AG08395 (cell line): ENCODE data around the gene ADGRF1.
"Not testable (repeated sequence)": the region's sequence is repeated elsewhere in the genome, so short reads cannot be mapped to it uniquely, and the experiment has no call there.

Experiments used
- DNase-seq: peaks from one replicate; pipeline ENCODE4 v3.0.0; 2012; ENCODE audit warnings: mixed read lengths, low spot score

The ADGRF1 gene

DNA sequence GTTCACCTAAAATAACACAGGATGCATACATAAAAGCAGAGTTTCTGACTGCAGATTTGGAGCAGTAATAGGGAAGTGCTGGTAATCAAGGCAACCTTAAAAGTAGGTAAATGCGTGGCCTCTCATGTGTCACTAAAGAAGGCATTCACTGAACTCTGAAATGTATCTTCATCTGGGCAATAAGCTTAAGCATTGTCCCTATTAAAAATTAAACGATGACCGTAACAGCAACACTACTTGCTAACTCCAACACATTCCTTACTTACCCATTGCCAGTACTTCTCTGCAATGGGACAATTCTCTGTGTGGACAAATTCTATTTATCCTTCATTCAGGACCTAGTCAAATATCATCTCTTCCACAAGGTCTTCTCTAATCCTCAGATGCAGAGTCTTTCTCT, 19.9 kb downstream of the ADGRF1 start:
- DNase-seq = no peak

DNA sequence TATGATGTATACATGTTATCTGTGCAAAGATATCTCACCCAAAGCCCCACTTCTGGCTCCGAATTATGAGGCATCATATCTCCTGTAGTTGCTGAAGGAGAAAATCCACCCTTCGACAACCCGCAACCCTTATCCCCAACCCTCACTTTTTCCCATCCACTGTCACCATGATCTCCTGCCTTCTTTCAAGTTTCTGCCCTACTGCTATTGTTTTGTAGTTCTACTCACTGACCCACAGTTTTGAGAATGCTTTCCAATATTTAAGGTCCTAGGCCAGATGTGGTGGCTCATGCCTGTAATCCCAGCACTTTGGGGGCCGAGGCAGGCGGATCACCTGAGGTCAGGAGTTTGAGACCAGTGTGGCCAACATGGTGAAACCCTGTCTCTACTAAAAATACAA, 22.2 kb downstream of the ADGRF1 start:
- no peak for DNase-seq

DNA sequence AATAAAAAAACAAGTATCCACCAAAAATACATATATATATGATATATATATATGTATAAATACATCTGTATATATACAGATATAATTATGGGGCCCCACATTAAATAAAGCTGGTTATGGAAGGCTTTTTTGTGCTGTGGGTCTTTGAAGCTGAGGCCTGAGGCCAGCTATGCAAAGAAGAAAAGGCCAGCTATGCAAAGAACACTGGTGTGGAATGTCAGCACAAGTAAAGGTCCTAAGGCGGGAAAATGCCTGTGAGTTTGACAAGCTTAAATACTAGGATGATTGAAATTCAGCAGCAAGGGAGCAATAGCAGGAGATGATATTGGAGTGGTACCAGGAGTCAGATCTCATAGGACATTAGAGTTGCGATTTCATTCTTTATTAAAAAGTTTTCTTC, 25.2 kb downstream of the ADGRF1 start:
- no peak for DNase-seq

DNA sequence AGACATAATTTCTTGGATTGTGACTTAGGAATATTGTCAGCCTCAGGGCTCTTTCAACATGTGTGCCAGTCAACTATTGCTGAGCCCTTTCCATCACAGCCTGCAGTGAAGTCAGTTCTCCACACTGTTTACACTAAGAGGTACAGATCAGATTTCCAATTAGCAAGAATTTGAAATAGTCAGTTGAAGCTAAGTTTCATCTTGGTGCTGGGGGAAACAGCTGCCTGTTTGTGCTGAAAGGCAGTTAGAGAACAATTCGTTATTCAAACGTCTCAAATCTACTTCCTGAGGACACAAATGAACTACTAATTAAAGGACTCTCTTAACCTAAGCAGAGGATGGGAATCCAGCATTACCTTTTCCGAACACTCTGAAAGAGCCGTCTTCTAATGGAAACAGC, 25.9 kb downstream of the ADGRF1 start:
- DNase-seq = no peak

DNA sequence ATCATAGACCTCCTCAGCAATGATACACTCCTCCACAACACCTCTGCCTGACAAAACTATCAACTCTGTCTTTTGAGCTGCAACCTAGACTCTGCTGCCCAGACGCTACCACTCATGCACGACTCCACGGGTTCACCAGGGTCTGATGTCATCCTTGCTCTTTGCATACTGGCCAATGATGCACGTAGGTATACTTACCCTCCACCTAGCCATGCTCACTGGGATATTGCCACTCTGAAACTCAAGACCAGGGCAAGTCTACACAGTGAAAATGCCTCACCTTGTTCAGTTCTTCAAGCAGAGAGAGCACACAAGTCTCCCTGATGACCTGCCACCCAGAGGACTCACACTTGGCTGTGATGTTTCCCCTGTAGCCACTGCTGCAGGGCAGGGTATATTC, 27.7 kb downstream of the ADGRF1 start:
- no peak for DNase-seq

DNA sequence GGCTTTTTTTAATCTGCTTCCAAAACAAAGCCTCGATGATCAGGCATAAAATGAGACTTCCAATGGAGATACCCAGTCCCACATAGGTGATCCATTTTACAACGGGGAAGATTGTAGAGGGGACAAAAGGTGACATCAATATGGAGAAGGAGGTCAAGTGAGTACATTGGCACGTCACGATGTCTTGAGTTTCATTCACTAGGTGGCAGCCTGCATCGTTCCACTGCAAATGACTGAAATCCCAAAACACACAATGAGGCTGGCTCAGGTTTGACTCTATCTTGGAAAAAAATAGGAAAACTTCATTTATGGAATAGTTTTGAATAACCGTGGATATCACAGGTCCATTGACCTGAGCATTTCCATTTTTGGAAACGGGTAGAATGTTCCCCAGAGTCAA, 32.5 kb downstream of the ADGRF1 start:
- no peak for DNase-seq

DNA sequence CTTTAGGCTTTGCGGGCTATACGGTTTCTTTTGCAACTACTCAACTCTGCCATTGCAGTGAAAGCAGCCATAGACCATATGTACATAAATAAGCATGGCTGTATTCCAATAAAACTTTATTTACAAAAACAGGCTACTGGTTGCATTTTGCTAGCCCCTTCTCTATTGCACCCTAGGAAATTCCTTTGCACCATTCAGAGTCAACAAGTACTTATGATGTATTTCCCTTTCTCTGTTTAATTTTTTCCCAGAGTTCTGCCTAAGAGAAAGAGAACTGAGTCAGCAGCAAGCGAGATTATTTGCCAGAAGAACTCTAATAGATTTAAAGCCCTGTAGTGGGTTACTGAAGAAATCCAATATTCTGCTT, 33.8 kb downstream of the ADGRF1 start:
- DNase-seq = no peak

DNA sequence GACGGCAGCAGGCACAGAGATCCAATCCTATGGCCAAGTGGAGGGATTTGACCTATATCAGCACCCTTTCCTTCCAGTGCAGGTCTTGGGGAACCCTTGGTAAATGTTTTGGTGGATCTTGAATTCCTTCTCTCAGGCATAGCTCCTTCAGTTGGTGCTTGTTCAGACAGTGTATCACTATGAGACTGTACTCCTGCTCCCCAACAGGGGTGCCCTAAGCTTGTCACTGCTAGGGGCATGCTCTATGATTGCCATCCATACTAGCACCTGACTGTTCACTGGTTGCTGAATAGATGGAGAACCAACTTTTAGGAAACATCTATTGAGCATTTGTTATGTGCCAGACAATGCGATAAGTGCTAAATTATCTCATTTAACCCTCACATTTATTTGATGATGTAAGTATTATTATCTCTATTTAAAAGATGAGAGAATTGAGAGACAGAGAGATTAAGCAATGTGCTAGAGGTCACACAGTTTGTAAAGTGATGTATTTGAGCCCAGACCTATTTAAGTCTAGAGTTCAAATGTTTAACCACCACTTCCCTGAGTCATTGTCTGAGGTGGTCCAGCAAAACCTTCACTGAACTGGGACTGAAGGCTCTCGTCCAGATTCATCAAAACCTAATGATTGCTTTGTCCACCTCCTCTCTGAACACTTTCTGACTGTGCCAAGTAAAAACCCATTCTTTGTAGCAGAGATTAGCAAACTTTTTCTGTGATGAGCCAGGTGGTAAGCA, 34.3 kb downstream of the ADGRF1 start:
- DNase-seq = no peak

DNA sequence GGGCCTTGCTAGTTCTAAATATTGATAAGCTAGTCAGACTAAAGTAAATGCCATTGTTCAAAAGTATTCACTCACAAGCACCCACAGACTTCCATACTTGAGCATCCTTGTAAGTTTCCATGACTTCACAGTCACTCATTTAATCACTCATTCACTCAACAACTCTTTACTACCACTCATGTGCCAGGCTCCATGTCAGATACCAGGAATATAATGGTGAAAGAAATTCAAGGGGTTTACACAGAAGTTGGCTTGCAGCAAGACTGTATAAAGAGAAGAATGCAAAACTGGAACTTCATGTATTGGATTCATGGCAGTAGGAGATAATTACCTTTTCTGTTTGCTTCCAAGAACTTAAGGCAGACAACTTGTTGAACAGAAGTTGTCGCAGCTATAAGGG, 36.6 kb downstream of the ADGRF1 start:
- no peak for DNase-seq

DNA sequence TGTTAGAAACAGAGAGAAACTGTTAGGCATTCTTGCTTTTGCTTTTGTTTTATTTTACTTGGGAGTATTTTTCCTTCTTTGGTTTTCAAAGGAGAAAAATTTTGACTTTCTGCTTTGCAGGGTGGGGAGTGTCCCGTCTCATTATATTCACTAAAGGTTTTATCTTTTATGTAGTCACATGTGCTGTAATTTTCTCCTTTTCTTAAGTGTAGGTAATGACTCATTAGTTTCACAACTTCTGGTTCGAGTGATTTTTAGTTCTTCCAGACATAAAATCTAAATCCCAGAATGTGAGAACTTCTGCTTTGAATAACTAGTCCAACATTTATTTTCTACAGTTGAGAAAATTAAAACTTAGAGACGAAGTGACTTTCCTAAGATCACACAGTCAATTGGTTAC, 37.7 kb downstream of the ADGRF1 start:
- DNase-seq = no peak

DNA sequence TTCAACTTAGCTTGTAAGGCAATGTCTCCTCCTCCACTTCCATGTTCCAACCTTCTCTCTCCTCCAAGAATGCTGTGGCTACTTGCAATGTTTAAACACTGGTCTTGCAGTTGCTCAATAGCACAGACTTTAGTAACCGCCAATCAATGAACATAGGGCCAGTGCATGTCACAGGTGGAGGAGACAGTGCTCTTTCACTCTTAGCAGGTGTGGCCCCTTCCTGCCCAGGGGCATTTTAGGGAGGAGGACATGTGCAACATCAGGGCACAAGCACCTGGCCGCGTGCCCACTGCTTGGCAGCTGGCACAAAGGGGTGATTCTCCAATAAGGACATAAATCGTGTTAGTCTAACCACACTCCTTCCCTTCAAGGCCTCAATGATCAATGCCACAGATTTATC, 41.3 kb downstream of the ADGRF1 start:
- DNase-seq = no peak

DNA sequence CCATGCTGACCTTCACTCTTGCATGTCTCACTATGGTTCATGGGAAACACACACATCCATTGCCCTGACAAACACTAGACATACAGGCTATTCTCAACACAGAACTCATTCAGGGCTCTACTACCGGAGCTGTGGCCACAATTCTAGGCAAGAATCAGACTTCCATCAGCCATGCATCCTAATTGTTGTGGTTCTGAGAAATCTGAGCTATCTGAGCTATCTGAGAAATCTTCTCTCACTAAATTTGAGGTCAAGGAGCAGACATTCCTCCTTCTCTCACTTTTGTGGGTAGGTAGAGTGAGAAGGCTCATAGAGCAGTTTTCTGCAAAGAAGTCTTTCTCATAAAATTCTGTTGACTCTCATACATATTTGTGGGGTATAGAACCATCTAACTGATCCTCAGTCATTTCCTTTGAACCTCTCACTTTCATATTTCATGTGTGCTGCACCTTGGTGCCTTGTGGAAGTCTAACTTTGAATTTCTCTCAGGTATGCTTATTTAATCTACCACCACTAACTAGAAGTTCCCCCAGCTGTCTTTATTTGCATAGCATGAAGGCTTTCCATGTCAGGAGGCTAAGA, 43.6 kb downstream of the ADGRF1 start:
- no peak for DNase-seq

DNA sequence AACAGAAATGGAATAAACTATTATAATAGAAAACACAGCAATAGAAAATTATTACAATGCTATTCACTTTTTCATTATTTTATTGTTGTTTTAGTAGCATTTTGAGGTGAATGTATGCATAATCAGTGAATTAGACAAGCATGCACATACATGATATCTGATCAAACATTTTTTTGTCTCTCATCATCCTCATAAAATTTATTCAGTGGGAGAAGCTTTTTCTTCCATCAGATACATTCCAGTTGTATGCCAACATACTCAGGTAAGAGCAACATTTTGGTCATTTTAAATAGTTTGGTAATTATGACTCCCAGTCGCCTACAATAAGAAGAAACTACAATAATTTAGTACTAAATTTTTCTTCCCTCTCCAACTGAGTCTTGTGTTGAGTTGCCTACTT, 44.5 kb downstream of the ADGRF1 start:
- no peak for DNase-seq

DNA sequence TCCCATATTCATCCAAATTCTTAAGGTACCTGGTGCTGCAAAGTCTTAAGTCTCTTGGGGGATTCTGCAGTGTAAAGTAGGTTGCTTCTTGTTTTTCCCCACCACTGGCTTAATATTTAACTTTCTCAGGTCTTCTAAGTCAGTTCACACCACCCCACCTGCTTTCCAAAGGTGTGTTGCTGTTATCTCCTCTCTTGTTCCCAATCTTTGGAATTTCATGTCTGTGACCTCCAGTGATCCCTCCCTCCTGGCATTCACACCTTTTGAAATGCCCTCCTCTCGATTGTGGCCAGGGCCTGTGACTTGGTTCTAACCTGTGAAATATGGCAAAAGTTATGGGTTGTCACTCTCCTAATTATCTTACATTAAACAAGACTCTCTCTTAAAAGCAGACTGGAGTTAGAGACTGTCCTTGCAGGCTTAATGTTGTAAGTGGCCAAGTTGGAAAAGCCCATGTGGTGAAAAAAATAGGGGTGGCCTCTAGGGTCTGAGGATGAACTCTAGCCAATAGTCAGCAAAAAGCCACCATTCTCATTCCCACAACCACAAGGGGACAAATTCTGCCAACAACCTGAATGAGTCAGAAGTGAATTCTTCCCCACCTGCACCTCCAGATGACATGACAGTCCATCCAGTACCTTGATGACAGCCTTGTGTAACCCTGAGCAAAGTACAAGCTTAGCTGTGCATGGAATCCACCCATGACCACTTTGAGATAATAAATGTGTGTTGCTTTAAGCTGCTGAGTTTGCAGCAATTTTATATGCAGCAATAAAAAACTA, 45.1 kb downstream of the ADGRF1 start:
- DNase-seq = no peak

DNA sequence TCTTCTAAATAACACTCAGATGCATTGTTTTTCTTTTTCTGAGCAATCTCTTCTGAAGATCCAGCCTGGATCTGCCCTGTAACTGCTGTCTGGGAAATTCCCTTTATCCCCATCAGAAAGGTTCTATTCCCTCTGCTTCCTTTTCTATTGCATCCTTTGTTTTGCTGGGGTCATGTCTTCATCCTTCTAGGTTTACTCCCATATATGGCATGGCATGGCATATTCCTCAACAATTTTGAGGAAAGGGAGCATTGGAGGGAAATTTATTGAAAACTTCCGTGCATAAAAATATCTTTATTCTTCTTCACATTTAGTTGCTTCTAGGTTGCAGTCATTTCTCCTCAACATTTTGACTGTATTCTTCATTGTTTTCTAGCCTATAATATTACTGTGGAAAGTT, 47.2 kb downstream of the ADGRF1 start:
- DNase-seq = no peak

DNA sequence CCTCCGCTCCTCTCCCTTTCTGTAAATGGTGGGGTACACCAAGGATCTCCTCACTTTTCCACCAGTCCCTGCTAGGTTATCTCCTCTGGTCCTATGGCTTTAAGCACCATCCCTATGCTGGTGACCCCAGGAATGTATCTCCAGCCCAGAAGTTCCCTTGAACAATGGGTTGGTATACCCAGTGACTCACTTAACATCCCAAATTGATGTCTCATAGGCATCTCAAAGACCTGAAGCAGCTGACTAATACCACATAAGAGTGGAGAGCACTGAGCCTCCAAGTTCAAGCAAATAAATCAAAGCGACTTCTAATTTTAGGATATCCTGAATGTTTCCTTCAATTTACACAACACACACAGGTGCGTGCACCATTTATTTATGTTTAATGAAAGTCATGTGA, 48.3 kb downstream of the ADGRF1 start:
- DNase-seq = peak; percentile 89

DNA sequence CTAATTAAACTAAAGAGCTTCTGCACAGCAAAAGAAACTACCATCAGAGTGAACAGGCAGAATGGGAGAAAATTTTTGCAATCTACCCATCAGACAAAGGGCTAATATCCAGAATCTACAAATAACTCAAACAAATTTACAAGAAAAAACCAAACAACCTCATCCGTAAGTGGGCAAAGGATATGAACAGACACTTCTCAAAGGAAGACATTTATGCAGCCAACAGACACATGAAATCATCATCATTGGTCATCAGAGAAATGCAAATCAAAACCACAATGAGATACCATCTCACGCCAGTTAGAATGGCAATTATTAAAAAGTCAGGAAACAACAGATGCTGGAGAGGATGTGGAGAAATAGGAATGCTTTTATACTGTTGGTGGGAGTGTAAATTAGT, 49.7 kb downstream of the ADGRF1 start:
- DNase-seq = not testable (repeated sequence)

DNA sequence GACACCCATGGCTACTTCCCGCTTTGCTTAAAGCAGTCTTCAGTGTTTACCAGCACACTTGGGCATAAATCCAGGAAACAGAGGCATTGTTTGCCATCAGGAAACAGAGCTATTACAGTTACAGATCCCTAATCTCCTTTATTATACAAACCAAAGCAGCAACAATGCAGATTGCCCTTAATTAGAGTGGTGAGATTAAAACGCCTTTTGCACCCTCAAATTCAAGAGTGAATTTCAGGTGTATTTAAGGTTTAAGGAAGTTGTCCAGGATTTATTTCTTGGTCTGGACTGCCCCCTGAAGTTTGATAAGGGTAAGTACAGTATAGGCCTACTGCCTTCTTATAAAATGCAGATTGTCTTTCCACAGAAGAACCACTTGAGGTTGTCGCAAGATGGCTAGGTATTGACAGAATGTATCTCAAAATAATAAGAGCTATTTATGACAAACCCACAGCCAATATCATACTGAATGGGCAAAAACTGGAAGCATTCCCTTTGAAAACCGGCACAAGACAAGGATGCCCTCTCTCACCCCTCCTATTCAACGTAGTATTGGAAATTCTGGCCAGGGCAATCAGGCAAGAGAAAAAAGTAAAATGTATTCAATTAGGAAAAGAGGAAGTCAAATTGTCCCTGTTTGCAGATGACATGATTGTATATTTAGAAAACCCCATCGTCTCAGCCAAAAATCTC, 51.2 kb downstream of the ADGRF1 start:
- peak; percentile 50 for DNase-seq

DNA sequence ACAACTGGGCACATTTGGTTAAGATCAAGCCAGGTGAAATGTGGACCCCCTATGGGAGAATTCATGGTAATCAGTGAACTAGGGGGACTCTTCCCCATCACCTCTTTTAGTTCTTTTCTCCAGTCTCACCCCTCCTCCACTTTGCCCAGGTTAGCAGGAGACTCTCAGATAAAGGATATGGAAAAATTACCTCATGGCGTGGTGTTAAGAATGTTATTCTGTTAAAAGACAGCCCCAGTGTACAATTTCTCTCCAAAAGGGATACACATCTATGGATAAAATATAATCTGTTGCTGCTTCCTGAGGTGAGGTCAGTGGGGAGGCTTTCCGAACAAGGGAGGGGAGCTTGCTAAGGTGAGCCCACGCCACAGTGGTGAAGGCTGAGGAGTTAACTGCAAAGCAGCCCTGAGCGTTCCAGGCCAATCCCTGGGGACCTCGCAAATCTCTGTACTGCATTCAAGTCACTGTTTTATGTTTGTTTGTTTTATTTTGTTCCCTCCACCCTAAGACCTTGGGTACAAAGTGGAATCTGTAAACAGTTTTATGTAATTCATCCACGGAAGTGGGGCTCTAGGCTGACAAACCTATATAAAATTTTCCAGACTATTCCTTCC, 52.0 kb downstream of the ADGRF1 start:
- DNase-seq = no peak

DNA sequence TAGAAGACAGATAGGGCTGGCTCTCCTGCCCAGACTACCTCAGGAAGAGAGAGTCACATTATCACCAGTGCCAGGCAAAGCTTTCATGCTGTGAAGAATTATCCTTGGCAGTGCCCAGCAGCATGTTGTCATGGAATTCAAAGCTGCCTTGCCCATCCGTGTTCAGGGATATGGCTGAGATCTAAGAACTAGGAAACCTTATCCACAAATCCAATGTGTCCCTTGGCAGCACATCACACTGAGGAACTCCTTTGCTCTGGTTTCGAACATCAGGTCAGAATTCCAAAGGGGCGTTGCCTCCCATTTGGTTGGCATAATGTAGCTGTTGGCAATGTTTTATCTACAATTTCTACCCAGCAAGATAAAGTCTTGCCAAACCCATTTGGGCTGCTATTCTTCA, 52.7 kb downstream of the ADGRF1 start:
- no peak for DNase-seq

DNA sequence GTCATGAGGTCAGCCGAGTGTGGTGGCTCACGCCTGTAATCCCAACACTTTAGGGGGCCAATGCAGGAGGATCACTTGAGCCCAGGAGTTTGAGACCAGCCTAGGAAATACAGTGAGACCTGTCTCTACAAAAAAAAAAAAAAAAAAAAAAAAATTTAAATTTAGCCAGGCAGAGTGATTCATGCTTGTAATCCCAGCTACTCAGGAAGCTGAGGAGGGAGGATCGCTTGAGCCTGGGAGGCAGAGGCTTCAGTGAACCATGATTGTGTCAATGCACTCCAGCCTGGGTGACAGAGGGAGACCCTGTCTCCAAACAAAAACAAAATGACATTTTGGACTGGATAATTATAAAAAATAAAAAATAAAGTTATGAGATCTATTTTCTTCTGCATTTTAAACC, 56.2 kb downstream of the ADGRF1 start:
- no peak for DNase-seq

DNA sequence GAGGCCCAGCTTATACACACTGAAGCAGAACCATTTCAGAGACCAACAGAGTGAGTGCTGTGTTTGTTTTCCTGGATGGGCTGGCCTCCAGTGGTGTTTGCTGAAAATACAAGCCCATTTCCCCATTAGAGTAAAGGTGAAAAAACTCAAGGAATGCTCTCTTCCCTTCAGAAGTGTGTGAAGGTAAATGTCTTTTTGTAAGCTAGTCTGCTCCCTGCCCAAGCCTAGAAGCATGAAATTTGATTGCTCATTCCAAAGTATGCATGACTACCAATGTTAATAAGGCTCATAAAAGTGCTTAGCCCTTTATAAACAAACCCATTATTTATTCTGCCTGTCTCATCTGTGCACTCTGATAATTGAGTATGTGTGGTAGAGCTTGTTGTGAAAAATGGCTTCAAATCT, 59.1 kb downstream of the ADGRF1 start:
- DNase-seq = peak; percentile 36
